PC-9 (cell line): Measurements from ENCODE around the gene GRM7.

Experiments used
- CTCF ChIP-seq: fragments of 200-600 bp; sonication (generic); conservative IDR thresholded peaks from 2 replicates; pipeline ENCODE4 v1.6.1; 2017; ENCODE audit warnings: mixed run types, antibody characterized with exemption, mild to moderate bottlenecking, moderate library complexity
- EZH2 ChIP-seq: fragments of 200-600 bp; sonication (generic); IDR thresholded peaks from 2 replicates; pipeline ENCODE4 v1.8.0; 2017; ENCODE audit warnings: antibody characterized with exemption, low read depth

DNA sequence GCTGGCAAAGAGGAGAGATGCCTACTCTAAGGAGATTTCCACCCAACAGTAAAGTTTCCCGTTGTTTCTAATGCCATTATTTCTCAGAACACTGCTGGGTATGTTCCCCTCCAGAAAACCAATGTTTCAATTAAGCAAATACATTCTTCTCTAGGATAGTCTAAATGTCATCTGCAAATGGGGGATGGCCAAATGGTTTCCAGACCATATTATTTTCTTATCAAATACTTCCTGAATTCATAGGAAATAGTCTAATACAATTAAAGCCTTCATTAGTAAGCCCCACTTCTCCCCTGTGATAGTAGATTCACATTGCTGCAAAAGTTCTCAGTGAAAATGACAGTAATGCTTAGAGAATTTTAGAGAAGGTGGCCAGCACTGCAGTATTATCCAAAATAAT, 716.6 kb downstream of the GRM7 start:
- TF ChIP-seq CTCF, result no peak
- TF ChIP-seq EZH2, result no peak
